ENCODE results near the gene GBP1. TPM values are rescaled to one million over a fixed set of nuclear protein-coding genes. Genes with fewer than 3 reads are reported as not detected.
"Not testable (repeated sequence)": the region's sequence is repeated elsewhere in the genome, so short reads cannot be mapped to it uniquely, and the experiment has no call there.

Gene GBP1
- total RNA-seq, 6 donors from 2014 or later, result 19.4 to 104 (median 53.1) TPM

DNA sequence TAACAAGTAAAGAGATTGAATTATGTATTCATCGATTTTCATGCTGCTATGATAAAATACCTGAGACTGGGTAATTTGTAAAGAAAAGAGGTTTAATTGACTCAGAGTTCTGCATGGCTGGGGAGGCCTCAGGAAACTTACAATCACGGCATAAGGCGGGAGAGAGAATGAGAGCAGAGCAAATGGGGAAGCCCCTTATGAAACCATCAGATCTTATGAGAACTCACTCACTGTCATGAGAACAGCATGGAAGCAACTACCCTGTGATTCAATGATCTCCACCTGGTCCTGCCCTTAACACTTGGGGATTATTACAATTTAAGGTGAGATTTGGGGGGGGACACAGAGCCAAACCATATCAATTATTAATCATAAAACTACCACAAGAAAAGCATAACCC lies 39.1 kb downstream of the GBP1 start:
- Histone ChIP-seq H3K36me3 (no peaks in the 10 kb centered on the region), H3K27ac (no peak overlapping the region), H3K27me3 (no peaks in the 10 kb centered on the region), H3K4me3 (no peak overlapping the region), H3K4me1 (peaks cover 6 to 12% (median 11%) of the 10 kb centered on the region in 4 donors), H3K9me3 (peaks cover 0 to 4% (median 0%) of the 10 kb centered on the region in 4 donors)
- DNase-seq (no peak), ATAC-seq (ENCODE audit: low FRiP score in 2 of 2) (no peak)
- 90 to 92% methylated on average over 3 of the region's 3 CpGs for WGBS, 2 donors
- TF ChIP-seq POLR2AphosphoS5 (IDR thresholded peaks at IDR 0.05) (no peak), CTCF (IDR thresholded peaks at IDR 0.05) (no peak), POLR2A (IDR thresholded peaks at IDR 0.05) (no peak), EP300 (IDR thresholded peaks at IDR 0.05) (no peak)

DNA sequence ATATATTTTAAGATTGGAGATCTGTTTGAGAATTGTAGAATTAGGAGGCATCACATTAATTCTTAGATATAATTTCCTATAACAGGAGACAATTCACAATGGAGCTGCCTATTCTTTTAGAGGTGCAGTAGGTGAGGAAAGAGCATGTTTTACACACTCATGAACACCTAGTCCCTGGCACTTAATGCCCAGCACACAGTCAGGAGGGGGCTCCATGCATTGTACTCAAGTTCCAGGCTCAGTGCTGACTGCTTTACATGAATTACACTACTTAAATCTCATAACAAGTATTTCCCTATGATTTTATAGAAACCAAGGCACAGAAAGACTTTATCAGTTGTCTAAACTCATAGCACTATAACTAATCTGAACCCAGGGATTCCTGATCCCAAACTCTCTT lies 42.0 kb downstream of the GBP1 start:
- TF ChIP-seq POLR2AphosphoS5 (IDR thresholded peaks at IDR 0.05) (no peak), CTCF (IDR thresholded peaks at IDR 0.05) (no peak), EP300 (IDR thresholded peaks at IDR 0.05) (no peak)
- Histone ChIP-seq H3K36me3 (peaks cover 0 to 18% (median 5%) of the 10 kb centered on the region in 4 donors), H3K9me3 (no peaks in the 10 kb centered on the region), H3K4me1 (peaks cover 12 to 27% (median 22%) of the 10 kb centered on the region in 4 donors), H3K4me3 (peak overlapping the region in 3 of 4 donors; percentile 46 to 66 (median 66)), H3K27ac (peak overlapping the region; percentile 84 to 90 (median 89)), H3K27me3 (no peaks in the 10 kb centered on the region)
- ATAC-seq (ENCODE audit: low FRiP score in 2 of 2), result no peak
- DNase-seq, result no peak

- Histone ChIP-seq H3K27me3 (no peaks in the 10 kb centered on the region), H3K4me1 (peaks cover 12 to 33% (median 23%) of the 10 kb centered on the region in 4 donors), H3K27ac (peak within 1 kb of the TSS; percentile 84 to 90 (median 89)), H3K9me3 (no peaks in the 10 kb centered on the region), H3K4me3 (peak within 1 kb of the TSS; percentile 14 to 66 (median 56)), H3K36me3 (peaks cover 0 to 21% (median 5%) of the 10 kb centered on the region in 4 donors)
- 3 to 7% methylated on average over 5 of the region's 5 CpGs for WGBS, 2 donors
- TF ChIP-seq EP300 (IDR thresholded peaks at IDR 0.05) (no peak), CTCF (IDR thresholded peaks at IDR 0.05) (no peak), POLR2AphosphoS5 (IDR thresholded peaks at IDR 0.05) (peak in 1 of 2 donors; percentile 22), POLR2A (IDR thresholded peaks at IDR 0.05) (peak in 1 of 4 donors; percentile 10)
- peak; percentile 77 to 88 for ATAC-seq (ENCODE audit: low FRiP score in 2 of 2)
- no peak for DNase-seq
Observed at GRCh38 chr1:89022167-89022959, 42.6 kb downstream of the GBP1 start, which contains the start of gene GBP3. Gene GBP3 (minus strand): TSS chr1:89022866. CDS start chr1:89020721, 2,145 bp downstream.

GRCh38 chr1:89018318-89018717 lies 46.7 kb downstream of the GBP1 start:
- Histone ChIP-seq H3K36me3 (peaks cover 2 to 55% (median 32%) of the 10 kb centered on the region in 4 donors), H3K4me1 (peaks cover 12 to 32% (median 23%) of the 10 kb centered on the region in 4 donors)
- not testable (repeated sequence) for H3K9me3 ChIP-seq; H3K27ac ChIP-seq; ATAC-seq (ENCODE audit: low FRiP score in 2 of 2); H3K27me3 ChIP-seq; H3K4me3 ChIP-seq; DNase-seq
- 59 to 65% methylated on average over 3 of the region's 3 CpGs for WGBS, 2 donors

DNA sequence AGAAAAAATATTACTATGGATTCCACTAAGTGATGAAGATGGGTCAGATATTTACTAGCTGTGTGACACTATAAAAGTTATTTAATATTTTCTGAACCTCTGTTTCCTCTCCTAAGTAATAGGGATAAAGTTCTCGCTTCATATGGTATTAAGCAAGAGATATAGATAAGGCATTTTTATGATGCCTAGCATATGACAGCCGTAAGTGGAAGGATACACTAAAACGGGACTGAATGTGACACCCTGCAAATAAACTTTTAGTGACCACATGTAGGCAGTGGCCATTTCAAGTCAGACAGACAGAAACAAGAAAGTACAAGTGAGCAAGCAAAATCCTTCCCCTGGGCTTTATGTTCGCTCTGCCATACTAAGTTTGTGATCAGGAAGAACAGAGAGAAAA lies 56.5 kb downstream of the GBP1 start:
- H3K4me3 ChIP-seq, result no peak overlapping the region
- H3K36me3 ChIP-seq, result peaks cover 13 to 90% (median 65%) of the 10 kb centered on the region in 4 donors
- no peaks in the 10 kb centered on the region for H3K9me3 ChIP-seq
- no peaks in the 10 kb centered on the region for H3K27me3 ChIP-seq
- 88 to 92% methylated on average over 4 of the region's 4 CpGs for WGBS, 2 donors
- H3K4me1 ChIP-seq, result no peaks in the 10 kb centered on the region
- no peak for ATAC-seq (ENCODE audit: low FRiP score in 2 of 2)
- H3K27ac ChIP-seq, result no peak overlapping the region
- DNase-seq, result no peak
- TF ChIP-seq POLR2A (IDR thresholded peaks at IDR 0.05), result no peak
- no peak for TF ChIP-seq EP300 (IDR thresholded peaks at IDR 0.05)
- no peak for TF ChIP-seq POLR2AphosphoS5 (IDR thresholded peaks at IDR 0.05)
- TF ChIP-seq CTCF (IDR thresholded peaks at IDR 0.05), result no peak

Measured in upper lobe of left lung (tissue), 6 donors.